ENCODE data around the gene RPS18. TPM values are rescaled to one million over a fixed set of nuclear protein-coding genes. Genes with fewer than 3 reads are reported as not detected.
A peak's percentile ranks its signal among the peaks of the same experiment; 100 is the strongest.

Gene RPS18
- total RNA-seq, 1 experiment from 2014 or later = 2,442 TPM

GRCh38 chr6:33313105-33313708 is 41.3 kb downstream of the RPS18 start:
- peak overlapping the region; percentile 81 for H2AFZ ChIP-seq
- H3K4me3 ChIP-seq = peak overlapping the region; percentile 81
- no peaks in the 10 kb centered on the region for H3K27me3 ChIP-seq (ENCODE audit: insufficient read depth, low read depth)
- H3K9me2 ChIP-seq (ENCODE audit: insufficient read depth) = no peaks in the 10 kb centered on the region
- H3K36me3 ChIP-seq (ENCODE audit: low read depth) = no peaks in the 10 kb centered on the region
- TF ChIP-seq, protein P1, sequence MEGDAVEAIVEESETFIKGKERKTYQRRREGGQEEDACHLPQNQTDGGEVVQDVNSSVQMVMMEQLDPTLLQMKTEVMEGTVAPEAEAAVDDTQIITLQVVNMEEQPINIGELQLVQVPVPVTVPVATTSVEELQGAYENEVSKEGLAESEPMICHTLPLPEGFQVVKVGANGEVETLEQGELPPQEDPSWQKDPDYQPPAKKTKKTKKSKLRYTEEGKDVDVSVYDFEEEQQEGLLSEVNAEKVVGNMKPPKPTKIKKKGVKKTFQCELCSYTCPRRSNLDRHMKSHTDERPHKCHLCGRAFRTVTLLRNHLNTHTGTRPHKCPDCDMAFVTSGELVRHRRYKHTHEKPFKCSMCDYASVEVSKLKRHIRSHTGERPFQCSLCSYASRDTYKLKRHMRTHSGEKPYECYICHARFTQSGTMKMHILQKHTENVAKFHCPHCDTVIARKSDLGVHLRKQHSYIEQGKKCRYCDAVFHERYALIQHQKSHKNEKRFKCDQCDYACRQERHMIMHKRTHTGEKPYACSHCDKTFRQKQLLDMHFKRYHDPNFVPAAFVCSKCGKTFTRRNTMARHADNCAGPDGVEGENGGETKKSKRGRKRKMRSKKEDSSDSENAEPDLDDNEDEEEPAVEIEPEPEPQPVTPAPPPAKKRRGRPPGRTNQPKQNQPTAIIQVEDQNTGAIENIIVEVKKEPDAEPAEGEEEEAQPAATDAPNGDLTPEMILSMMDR (conservative IDR thresholded peaks at IDR 0.05) = no peak
- no peak for TF ChIP-seq EZH2 (IDR thresholded peaks at IDR 0.05; ENCODE audit: low read depth)
- peaks cover 20% of the 10 kb centered on the region for H3K4me1 ChIP-seq (replicated peaks; ENCODE audit: insufficient read depth)
- peak overlapping the region; percentile 89 for H3K4me2 ChIP-seq
- TSS peak; percentile 76 for BruUV-seq (replicated peaks)
- H3K27ac ChIP-seq = peak overlapping the region; percentile 72
- CTCF ChIA-PET = interaction anchor here (0.6 to 1.5 kb wide), 2 partner anchors 14 to 575 kb away, joined by 4 to 7 read pairs; no protein-coding TSS in a partner anchor
- H3F3A ChIP-seq (ENCODE audit: insufficient read depth, low read depth) = peaks cover 29% of the 10 kb centered on the region
- POLR2A ChIA-PET (ENCODE audit: unreplicated experiment) = interaction anchor here (0.6 to 1.2 kb wide), 2 partner anchors 14 to 931 kb away, joined by 4 to 6 read pairs; no protein-coding TSS in a partner anchor
- no peaks in the 10 kb centered on the region for H3K9me3 ChIP-seq (ENCODE audit: insufficient read depth, low read depth)
- H4K20me1 ChIP-seq (ENCODE audit: insufficient read depth) = peaks cover 6% of the 10 kb centered on the region; the same call in 1 of the 2 replicates
- DNase-seq = peak in 1 of 2 experiments; percentile 28
- intact Hi-C loops (cut with micrococcal nuclease; ENCODE audit: unreplicated experiment) = loop anchor here (2.0 to 10.0 kb wide), 3 partner anchors 14 to 346 kb away; partner anchors contain the start of genes BRD2 and RGL2
- peaks cover 42% of the 10 kb centered on the region for H3K79me2 ChIP-seq (ENCODE audit: low read depth)

GRCh38 chr6:33313709-33314514 is 42.0 kb downstream of the RPS18 start, which contains the start of gene TAPBP:
TSS of gene TAPBP (minus strand) at chr6:33314078. CDS start at chr6:33314041, 37 bp downstream.
- peaks cover 36% of the 10 kb centered on the region for H3F3A ChIP-seq (ENCODE audit: insufficient read depth, low read depth)
- ChIA-PET POLR2A (ENCODE audit: unreplicated experiment) (interaction anchor here (0.6 kb wide), 1 partner anchor 931 kb away, joined by 4 read pairs; no protein-coding TSS in a partner anchor), CTCF (no interaction called here)
- H3K36me3 ChIP-seq (ENCODE audit: low read depth) = no peaks in the 10 kb centered on the region
- no peaks in the 10 kb centered on the region for H3K27me3 ChIP-seq (ENCODE audit: insufficient read depth, low read depth)
- peak within 1 kb of the TSS; percentile 81 for H3K4me3 ChIP-seq
- H3K79me2 ChIP-seq (ENCODE audit: low read depth) = peaks cover 42% of the 10 kb centered on the region
- H4K20me1 ChIP-seq (ENCODE audit: insufficient read depth) = peaks cover 6% of the 10 kb centered on the region; the same call in 1 of the 2 replicates
- BruUV-seq (replicated peaks) = no TSS peak
- H3K4me2 ChIP-seq = peak within 1 kb of the TSS; percentile 89
- H3K9me2 ChIP-seq (ENCODE audit: insufficient read depth) = no peaks in the 10 kb centered on the region
- peaks cover 27% of the 10 kb centered on the region for H3K4me1 ChIP-seq (replicated peaks; ENCODE audit: insufficient read depth)
- DNase-seq = peak; percentile 54 to 60
- no peaks in the 10 kb centered on the region for H3K9me3 ChIP-seq (ENCODE audit: insufficient read depth, low read depth)
- peak within 1 kb of the TSS; percentile 81 for H2AFZ ChIP-seq
- TF ChIP-seq EZH2 (IDR thresholded peaks at IDR 0.05; ENCODE audit: low read depth) = no peak
- TF ChIP-seq, protein P1 (conservative IDR thresholded peaks at IDR 0.05) = no peak
- H3K27ac ChIP-seq = peak within 1 kb of the TSS; percentile 72
- intact Hi-C loops (cut with micrococcal nuclease; ENCODE audit: unreplicated experiment) = loop anchor here (1.0 to 10.0 kb wide), 4 partner anchors 15 to 347 kb away; partner anchors contain the start of genes BRD2, KIFC1 and RGL2

DNA sequence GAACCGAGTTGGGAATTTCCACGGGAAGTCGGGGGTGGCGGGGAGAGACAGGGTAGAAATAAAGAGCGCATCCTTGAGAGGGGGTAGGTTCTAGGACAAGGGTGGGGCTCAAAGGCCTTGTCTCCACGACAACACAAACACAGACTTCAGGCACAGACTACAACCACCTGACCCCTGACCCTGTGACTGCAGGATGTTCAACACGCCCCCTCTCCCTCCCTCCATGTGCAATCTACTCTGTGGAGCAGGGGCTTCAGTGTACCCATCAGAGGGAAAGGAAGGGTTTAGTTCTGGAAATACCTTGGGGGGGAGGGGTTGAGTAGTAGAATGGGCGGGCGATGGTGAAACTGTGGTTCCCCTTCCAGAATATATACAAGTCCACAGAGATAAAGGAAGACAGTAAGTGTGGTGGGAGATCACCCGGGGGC is 42.7 kb downstream of the RPS18 start:
- CTCF ChIA-PET = no interaction called here
- TF ChIP-seq, protein P1 (conservative IDR thresholded peaks at IDR 0.05) = no peak
- TF ChIP-seq EZH2 (IDR thresholded peaks at IDR 0.05; ENCODE audit: low read depth) = no peak
- H3K4me1 ChIP-seq (replicated peaks; ENCODE audit: insufficient read depth) = peaks cover 33% of the 10 kb centered on the region

More for the DNA sequence above, 42.7 kb downstream of the RPS18 start:
- Histone ChIP-seq H3K9me2 (ENCODE audit: insufficient read depth) (no peaks in the 10 kb centered on the region), H2AFZ (peak overlapping the region; percentile 81; the same call in 1 of the 2 replicates), H3K4me3 (peak overlapping the region; percentile 81), H3K79me2 (ENCODE audit: low read depth) (peaks cover 46% of the 10 kb centered on the region), H3K4me2 (peak overlapping the region; percentile 89), H3F3A (ENCODE audit: insufficient read depth, low read depth) (peaks cover 40% of the 10 kb centered on the region), H3K27ac (peak overlapping the region; percentile 72), H3K9me3 (ENCODE audit: insufficient read depth, low read depth) (no peaks in the 10 kb centered on the region), H3K36me3 (ENCODE audit: low read depth) (0 out of 2 replicates have a peak, but pooled peaks cover 4% of the 10 kb centered on the region), H4K20me1 (ENCODE audit: insufficient read depth) (peaks cover 6% of the 10 kb centered on the region; the same call in 1 of the 2 replicates), H3K27me3 (ENCODE audit: insufficient read depth, low read depth) (no peaks in the 10 kb centered on the region)
- POLR2A ChIA-PET (ENCODE audit: unreplicated experiment) = no interaction called here
- intact Hi-C loops (cut with micrococcal nuclease; ENCODE audit: unreplicated experiment) = loop anchor here (1.0 to 10.0 kb wide), 3 partner anchors 77 to 347 kb away; partner anchors contain the start of genes BRD2 and KIFC1
- DNase-seq = peak; percentile 41 to 58
- no TSS peak for BruUV-seq (replicated peaks)
